Stimulated activated CD4-positive, alpha-beta T cell treated with anti-CD3 and anti-CD28 coated beads, TNF-alpha, amount 100 ng/mL, for 48 hours (primary cell): ENCODE results near the gene NCMAP.

ENCODE experiments used
- DNase-seq, 3 donors: peaks; one replicate each; pipeline ENCODE4 v3.0.0-alpha.2; 2020; ENCODE audit warnings: low read depth in 3 of 3

Gene NCMAP

GRCh38 chr1:24570265-24571125, 14.6 kb downstream of the NCMAP start:
- DNase-seq, result no peak

- DNase-seq, result no peak
These were observed 16.4 kb downstream of the NCMAP start for GRCh38 chr1:24572301-24572700.

- DNase-seq, result no peak
These were observed 20.2 kb downstream of the NCMAP start for GRCh38 chr1:24575905-24576587.

GRCh38 chr1:24578846-24579245, 23.0 kb downstream of the NCMAP start:
- no peak for DNase-seq

GRCh38 chr1:24580756-24581155, 24.9 kb downstream of the NCMAP start:
- DNase-seq, result no peak

GRCh38 chr1:24584171-24584647, 28.3 kb downstream of the NCMAP start:
- DNase-seq, result no peak

GRCh38 chr1:24586119-24586518, 30.2 kb downstream of the NCMAP start:
- no peak for DNase-seq

GRCh38 chr1:24586970-24587820, 31.3 kb downstream of the NCMAP start:
- DNase-seq, result peak in 2 of 3 donors; percentile 11 to 53

GRCh38 chr1:24588573-24588972, 32.7 kb downstream of the NCMAP start:
- DNase-seq, result no peak

GRCh38 chr1:24589200-24589599, 33.3 kb downstream of the NCMAP start:
- DNase-seq, result no peak

- no peak for DNase-seq
These were observed 35.9 kb downstream of the NCMAP start for GRCh38 chr1:24591781-24592180.

GRCh38 chr1:24594328-24594598, 38.4 kb downstream of the NCMAP start:
- no peak for DNase-seq

GRCh38 chr1:24596401-24596880, 40.6 kb downstream of the NCMAP start:
- DNase-seq, result no peak

- no peak for DNase-seq
These were observed 43.4 kb downstream of the NCMAP start for GRCh38 chr1:24599265-24599664.

- DNase-seq, result no peak
These were observed 44.7 kb downstream of the NCMAP start for GRCh38 chr1:24600551-24600950.

GRCh38 chr1:24605534-24606295, 49.8 kb downstream of the NCMAP start:
- DNase-seq, result no peak

GRCh38 chr1:24606296-24606605, 50.4 kb downstream of the NCMAP start:
- DNase-seq, result no peak

GRCh38 chr1:24606621-24607020, 50.7 kb downstream of the NCMAP start:
- no peak for DNase-seq

- DNase-seq, result no peak
These were observed 54.1 kb downstream of the NCMAP start for GRCh38 chr1:24609949-24610517.

GRCh38 chr1:24619376-24619775, 63.5 kb downstream of the NCMAP start:
- no peak for DNase-seq

GRCh38 chr1:24620678-24621077, 64.8 kb downstream of the NCMAP start:
- DNase-seq, result no peak
